Stimulated activated CD8-positive, alpha-beta memory T cell treated with anti-CD3 and anti-CD28 coated beads, Interleukin-4, amount 100 ng/mL, for 48 hours (primary cell): ENCODE results near the gene MPP4.
"Not testable (repeated sequence)": the region's sequence is repeated elsewhere in the genome, so short reads cannot be mapped to it uniquely, and the experiment has no call there.

Experiments used
- DNase-seq: peaks from one replicate; pipeline ENCODE4 v3.0.0-alpha.2; 2020

Gene MPP4

GRCh38 chr2:201698588-201699226, at the start of gene MPP4:
Gene MPP4, minus strand, starts transcription at chr2:201698644. Its CDS starts 4,690 bp downstream, at chr2:201693954.
- no peak for DNase-seq

DNA sequence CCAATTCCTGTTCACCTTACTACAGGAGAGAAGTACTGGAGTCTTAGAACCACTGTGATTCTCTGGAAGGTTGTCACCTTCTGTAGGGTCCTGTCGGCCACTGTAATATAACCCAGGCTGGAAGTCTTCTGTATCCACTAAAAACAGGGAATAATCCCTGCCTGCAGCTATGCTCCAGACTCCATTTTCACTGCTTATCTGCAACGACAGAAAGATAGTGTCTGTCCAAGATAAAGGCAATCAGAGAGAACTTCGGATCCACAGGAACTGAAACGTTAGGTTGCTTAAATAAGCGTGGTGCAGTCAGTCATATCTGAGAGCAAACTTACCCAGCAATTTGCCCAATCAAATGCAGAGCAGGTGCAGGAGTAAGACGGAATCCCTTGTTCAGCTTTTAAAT, 48.1 kb upstream of the MPP4 start:
- no peak for DNase-seq

DNA sequence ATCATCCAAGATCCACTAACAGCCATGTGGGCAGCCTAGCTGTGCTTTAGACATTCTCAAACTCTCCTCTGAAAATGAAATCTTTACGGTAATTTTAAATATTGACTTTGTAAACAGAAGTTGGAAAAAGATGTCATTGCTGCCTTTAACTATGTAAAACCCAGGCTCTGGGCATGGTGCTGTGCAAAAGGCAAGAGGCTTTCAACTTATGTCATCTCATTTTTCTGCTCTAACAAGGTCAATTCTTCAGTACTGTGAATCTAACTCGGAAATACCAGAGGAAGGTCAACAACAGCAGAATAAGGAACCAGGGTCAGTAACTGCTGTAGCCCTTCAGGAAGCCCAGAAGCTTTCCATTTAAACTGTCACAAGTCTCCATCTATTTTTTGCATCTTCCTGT, 37.0 kb upstream of the MPP4 start:
- DNase-seq, result no peak

DNA sequence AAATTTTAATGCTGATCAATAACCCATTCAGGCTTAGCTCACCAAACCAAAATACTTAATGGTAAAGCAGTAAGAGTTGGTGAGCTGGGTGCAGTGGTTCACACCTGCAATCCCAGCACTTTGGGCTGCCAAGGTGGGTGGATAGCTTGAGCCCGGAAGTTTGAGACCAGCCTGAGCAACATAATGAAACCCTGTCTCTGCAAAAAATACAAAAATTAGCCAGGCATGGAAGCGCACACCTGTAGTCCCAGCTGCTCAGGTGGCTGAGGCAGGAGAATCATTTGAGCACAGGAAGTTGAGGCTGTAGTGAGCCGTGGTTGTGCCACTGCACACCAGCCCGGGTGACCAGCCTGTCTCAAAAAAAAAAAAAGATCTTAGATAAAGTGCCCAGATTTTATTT, 35.7 kb upstream of the MPP4 start:
- no peak for DNase-seq

DNA sequence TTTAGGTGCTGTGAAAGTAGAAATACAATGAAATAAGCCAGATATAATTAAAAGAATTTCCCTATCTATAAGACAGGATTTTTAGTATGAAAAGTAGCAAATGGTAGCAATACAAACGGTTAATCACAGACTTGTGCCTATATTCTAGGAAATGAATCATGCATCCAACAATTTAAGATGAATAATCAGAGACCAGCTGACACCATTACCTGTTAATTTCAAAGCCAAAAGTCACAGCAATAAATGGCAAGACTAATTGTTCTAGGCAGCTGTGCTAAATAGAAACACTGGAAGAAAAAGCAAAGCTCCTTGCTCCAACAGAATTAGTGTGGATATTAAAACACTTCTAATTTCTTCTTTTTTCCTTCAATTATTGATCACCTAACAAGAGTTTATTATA, 35.1 kb upstream of the MPP4 start:
- DNase-seq, result no peak

- DNase-seq, result no peak
Observed at GRCh38 chr2:201730651-201731285, 32.3 kb upstream of the MPP4 start.

DNA sequence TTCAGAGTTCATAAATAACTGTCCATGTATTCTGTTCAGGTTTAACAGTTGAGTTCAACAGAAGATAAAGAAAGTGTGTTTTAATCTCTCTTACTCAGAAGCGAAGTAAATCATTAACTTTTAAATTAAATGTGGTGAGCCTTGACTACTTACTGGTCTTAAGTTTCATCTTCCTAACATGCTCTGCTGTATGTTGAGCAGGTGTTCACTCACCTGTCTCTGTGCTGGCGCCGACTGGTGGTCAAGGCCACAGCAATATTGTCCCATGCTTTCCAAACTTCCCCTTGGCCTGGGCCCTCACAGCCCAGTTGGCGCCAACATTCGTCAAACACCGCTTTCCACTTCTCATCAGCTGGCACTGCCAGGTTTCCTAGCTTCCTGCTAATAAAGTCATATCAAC, 17.0 kb upstream of the MPP4 start:
- DNase-seq, result no peak

DNA sequence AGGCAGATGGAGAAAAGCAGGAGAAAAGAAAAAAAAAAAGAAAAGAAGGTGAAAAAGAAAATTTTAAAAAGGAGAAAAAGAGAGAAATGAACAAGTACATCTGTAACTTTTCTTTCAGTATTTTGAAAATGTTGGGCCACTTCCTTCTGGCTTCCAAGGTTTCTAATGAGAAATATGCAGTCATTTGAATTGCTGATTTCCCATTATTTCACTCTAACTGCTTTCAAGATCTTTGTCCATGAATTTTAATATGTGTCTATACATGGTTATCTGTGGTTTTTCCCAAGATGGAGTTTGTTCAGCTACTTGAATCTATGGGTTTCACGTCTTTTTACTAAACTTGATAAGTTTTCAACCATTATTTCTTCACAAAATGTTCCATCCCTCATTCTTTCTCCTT, 14.3 kb upstream of the MPP4 start:
- no peak for DNase-seq

DNA sequence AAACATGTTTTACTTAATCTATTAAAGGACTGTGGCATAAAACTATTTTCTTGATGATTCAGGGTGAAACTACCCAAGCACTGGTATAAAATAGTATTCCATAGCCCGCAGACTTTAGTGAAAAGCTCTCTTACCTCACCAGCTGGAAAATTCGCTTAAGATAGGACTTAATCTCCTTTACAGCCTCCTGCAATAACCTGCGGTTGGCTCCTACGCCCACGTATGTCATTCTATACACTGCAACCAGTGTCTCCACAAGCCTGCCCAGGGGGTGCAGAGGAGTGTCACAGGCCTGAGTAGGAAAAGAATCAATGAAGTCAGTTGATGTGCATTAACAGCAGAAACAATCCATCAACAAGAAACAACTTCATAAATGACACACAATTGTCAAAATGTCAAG, 11.3 kb upstream of the MPP4 start:
- no peak for DNase-seq

- DNase-seq, result no peak
Observed at GRCh38 chr2:201709049-201709448, 10.6 kb upstream of the MPP4 start.

DNA sequence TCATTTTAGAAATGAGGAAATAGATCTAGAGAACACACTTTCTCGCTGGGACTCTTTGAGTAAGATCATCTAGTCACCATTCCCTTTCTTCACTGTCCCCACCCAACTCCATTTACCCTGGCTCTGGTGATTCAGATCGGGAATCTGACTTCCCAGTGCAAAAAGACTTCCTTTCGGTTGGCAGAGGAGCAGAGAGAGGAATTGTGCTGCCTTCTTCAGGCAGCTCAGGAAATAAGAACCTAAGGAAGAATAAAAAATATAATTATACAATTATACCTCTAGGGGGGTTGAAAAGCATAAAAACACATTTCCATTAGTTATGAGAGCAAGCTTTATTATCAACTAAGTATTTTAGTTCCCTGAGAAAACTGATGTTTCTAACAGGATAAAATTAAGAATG, 9.3 kb upstream of the MPP4 start:
- DNase-seq, result no peak

DNA sequence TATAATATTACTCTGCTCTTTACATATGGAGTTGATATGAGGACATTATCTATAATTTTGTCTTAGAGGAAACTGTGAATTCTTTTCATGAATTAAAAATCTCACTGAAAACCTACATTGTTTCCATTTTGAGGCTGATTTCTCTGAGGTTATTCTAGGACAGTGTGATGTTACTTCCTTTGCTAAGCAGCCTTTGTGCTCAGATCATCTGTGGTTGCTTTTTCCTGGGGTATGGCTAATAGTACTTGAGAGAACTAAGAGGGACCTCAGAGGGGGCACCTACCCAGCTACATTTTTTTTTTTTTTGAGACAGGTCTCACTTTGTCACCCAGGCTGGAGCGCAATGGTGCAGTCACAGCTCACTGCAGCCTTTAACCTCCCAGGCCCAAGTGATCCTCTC, 8.7 kb upstream of the MPP4 start:
- DNase-seq, result no peak

GRCh38 chr2:201704536-201704935, 6.1 kb upstream of the MPP4 start:
- DNase-seq, result no peak

- no peak for DNase-seq
Observed at GRCh38 chr2:201701646-201702045, 3.2 kb upstream of the MPP4 start.

DNA sequence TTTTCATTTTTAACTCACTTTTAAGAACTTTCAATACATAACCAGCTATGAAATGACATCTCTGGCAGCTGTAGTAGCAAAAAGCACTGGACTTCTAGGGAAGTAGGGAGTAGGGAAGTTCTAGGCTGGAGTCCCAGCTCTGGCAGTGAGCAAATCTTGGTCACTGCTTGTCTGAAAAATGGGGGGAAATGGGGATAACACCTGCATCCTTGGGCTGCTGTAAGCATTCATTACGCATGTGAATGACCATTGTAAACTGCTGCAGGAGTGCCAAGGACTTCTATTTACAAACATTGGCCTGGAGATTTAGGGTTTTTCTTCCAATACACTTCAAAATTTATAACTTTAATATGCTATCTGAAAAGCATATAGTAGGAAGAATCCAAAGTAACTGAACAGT, 972 bp upstream of the MPP4 start:
- DNase-seq, result no peak

- no peak for DNase-seq
Observed at GRCh38 chr2:201697899-201698298, 545 bp downstream of the MPP4 start.

DNA sequence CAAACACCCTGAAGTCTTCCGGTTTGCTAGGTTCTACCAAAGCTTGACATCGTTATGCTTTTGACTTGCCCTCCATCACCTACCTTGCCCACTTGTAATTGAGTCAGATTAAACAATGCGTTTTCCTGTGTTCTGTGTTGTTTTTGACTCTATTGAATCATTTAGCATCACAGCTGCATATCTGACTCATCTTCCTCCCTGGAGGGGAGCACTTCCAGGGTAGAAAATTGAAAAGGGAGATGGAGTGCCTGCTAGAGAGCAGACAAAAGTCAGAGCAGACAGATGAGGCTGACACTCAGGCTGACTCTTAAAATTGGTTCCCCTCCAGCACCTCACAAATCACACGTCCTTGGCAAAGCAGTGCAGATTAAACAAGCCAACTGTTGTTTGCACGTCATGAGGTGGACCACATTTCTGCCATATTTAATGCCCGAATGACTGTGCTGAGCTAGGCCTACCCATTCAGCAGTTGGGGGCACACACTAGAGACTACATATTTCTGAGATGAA, 2.2 kb downstream of the MPP4 start:
- DNase-seq, result no peak

DNA sequence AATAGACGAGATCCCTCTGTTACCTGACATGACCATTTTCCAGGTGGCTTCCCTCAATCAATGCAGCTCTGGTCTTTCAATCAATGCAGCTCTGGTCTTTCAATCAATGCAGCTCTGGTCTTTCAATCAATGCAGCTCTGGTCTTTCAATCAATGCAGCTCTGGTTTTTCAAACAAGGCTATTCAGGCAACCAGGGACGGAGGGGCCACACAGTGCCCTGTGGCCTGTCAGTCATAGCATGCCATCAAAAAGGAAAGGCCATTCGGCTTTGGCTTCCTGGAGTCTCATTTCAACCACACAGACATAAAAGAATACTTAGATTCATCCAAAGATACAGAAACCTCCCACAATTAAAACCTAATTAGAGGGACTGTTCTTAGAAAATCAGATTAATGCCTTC, 13.3 kb downstream of the MPP4 start:
- DNase-seq, result no peak

DNA sequence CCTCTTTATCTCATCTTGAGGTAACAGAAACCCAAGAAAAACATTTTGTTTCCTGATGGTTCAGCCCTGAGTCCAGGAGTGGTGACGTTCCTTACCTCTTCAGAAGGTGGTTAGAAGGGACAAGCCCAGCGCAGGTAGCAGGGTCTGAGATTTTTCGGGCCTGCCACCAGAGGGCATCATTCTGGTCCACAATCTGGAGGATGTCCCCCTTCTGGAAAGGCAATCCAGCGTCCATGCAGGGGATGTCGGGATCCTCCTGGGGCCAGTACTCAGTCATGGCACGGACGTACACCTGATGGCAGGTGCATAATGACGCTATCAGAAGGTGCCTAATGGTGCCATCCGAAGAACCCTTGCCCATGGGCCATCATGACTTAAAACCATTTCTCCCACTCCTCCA, 17.7 kb downstream of the MPP4 start:
- DNase-seq, result peak; percentile 44

GRCh38 chr2:201678401-201678800, 20.0 kb downstream of the MPP4 start:
- DNase-seq, result no peak

GRCh38 chr2:201675454-201675853, 23.0 kb downstream of the MPP4 start:
- DNase-seq, result no peak

DNA sequence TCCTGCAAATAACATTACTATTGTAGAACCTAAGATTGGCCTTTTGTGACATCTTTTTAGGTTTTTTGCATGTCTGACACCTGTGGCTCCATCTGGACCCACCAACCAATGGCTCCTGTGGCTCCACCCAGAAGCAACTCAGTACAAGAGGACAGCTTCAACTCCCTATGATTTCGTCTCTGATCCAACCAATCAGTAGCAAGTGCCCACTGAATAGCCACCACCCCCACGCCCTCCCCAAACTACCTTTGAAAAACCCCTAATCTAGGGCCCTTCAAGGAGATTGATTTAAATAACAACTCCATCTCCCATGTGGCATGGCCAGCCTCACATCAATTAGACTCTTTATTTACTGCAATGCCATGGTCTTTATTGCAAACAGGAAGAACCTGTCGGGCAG, 23.6 kb downstream of the MPP4 start:
- DNase-seq, result no peak

DNA sequence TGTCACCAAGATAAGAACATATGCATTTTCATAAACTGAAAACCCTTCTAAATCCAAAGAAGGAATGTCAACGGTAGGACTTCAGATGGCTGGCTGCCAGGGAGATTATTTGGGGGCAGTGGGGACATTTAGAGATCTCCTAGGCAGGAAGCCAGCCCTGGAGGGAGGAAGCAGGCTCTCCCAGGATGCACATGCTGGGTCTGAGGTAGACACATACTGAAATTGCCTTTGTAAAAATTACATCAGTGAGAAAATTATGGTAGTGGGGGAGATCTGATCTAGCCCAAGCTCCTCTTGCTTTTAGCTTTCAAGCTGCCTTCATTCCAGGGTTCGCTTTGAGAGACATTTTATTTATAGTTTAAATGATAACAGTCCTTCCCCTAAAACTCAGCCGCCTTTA, 24.1 kb downstream of the MPP4 start:
- no peak for DNase-seq

GRCh38 chr2:201673546-201673945, 24.9 kb downstream of the MPP4 start:
- DNase-seq, result no peak

DNA sequence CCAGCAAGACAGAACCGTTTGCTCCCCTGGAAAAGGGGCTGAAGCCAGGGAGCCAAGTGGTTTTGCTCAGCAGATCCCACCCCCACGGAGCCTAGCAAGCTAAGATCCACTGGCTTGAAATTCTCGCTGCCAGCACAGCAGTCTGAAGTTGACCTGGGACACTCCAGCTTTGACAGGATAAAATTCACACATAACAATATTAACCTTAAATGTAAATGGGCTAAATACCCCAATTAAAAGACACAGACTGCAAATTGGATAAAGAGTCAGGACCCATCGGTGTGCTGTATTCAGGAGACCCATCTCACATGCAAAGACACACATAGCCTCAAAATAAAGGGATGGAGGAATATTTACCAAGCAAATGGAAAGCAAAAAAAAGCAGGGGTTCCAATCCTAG, 27.2 kb downstream of the MPP4 start:
- not testable (repeated sequence) for DNase-seq
